ENCODE measurements around the gene TMEM120B. TPM values are rescaled to one million over a fixed set of nuclear protein-coding genes. Genes with fewer than 3 reads are reported as not detected.

TMEM120B gene
- total and polyA plus RNA-seq, 2 of the 13 experiments (the other 11 are each of a cell fraction or from before 2014, with no cell fraction given) = 7.1 to 12.9 TPM

GRCh38 chr12:121723200-121723599 lies 10.6 kb downstream of the TMEM120B start:
- POLR2A ChIA-PET = no interaction called here
- Histone ChIP-seq H3K9me3 (ENCODE audit: low read length) (no peaks in the 10 kb centered on the region), H3K79me2 (ENCODE audit: insufficient read depth, low read length) (no peaks in the 10 kb centered on the region), H2AFZ (ENCODE audit: low read length) (no peak overlapping the region), H3K27ac (ENCODE audit: extremely low read length, insufficient read depth, low read length) (no peak overlapping the region), H3K4me2 (ENCODE audit: low read depth, low read length) (no peak overlapping the region), H4K20me1 (ENCODE audit: insufficient read depth, low read length) (no peaks in the 10 kb centered on the region), H3K27me3 (ENCODE audit: control insufficient read depth in 1 of 2, insufficient read depth in 2 of 2, low read length in 2 of 2) (no peaks in the 10 kb centered on the region), H3K9ac (ENCODE audit: insufficient read depth, low read depth, low read length) (no peak overlapping the region), H3K36me3 (replicated peaks in 1 of 2; ENCODE audit: control insufficient read depth in 1 of 2, insufficient read depth in 2 of 2, low read length in 2 of 2) (0 out of 5 replicates have a peak, but pooled peaks cover 0 to 3% of the 10 kb centered on the region in 2 experiments), H3K4me1 (ENCODE audit: insufficient read depth, low read length) (no peaks in the 10 kb centered on the region), H3K4me3 (replicated peaks in 1 of 3; ENCODE audit: insufficient read depth in 1 of 3, low read depth in 2 of 3, low read length in 3 of 3) (no peak overlapping the region)
- no peak for FAIRE-seq
- no peak for DNase-seq (ENCODE audit: low spot score)
- TF ChIP-seq ZNF121 (CRISPR knock-in tag; IDR thresholded peaks at IDR 0.05) (peak; percentile 92), NCOR1 (IDR thresholded peaks at IDR 0.05; ENCODE audit: borderline replicate concordance, low read length) (no peak), ZBTB33 (CRISPR knock-in tag; IDR thresholded peaks at IDR 0.05) (peak; percentile 20; the same call in 1 of the 2 replicates)
- no TSS peak for BruUV-seq (replicated peaks)
- CTCF ChIA-PET (ENCODE audit: low intra/inter-chr PET ratio, low total read pairs) = no interaction called here
- no peak for ATAC-seq
- intact Hi-C loops (cut with micrococcal nuclease; ENCODE audit: unreplicated experiment) = no loop called here
- WGBS (ENCODE audit: low lambda C conversion rate) = 93% methylated on average over 4 of the region's 4 CpGs
- in situ Hi-C loops (cut with HindIII; ENCODE audit: extremely low pct_ligation_motif_present, low pct_unique_long_range_greater_than_20kb) = no loop called here

- DNase-seq (ENCODE audit: low spot score) (no peak), ATAC-seq (no peak), FAIRE-seq (no peak)
- TF ChIP-seq TRIM22 (IDR thresholded peaks at IDR 0.05) (no peak), GMEB2 (CRISPR knock-in tag; IDR thresholded peaks at IDR 0.05; ENCODE audit: low read depth) (no peak), SMARCE1 (IDR thresholded peaks at IDR 0.05; ENCODE audit: borderline replicate concordance) (no peak), SMAD1 (CRISPR knock-in tag; IDR thresholded peaks at IDR 0.05; ENCODE audit: borderline replicate concordance, low read depth) (no peak)
- CTCF ChIA-PET (ENCODE audit: low intra/inter-chr PET ratio, low total read pairs) = no interaction called here
- POLR2A ChIA-PET = no interaction called here
- no peak overlapping the region for H3K9ac ChIP-seq (ENCODE audit: insufficient read depth, low read depth, low read length)
- no peaks in the 10 kb centered on the region for H3K27me3 ChIP-seq (ENCODE audit: control insufficient read depth in 1 of 2, insufficient read depth in 2 of 2, low read length in 2 of 2)
- H2AFZ ChIP-seq (ENCODE audit: low read length) = no peak overlapping the region
- H4K20me1 ChIP-seq (ENCODE audit: insufficient read depth, low read length) = no peaks in the 10 kb centered on the region
- BruUV-seq (replicated peaks) = no TSS peak
- H3K4me3 ChIP-seq (replicated peaks in 1 of 3; ENCODE audit: insufficient read depth in 1 of 3, low read depth in 2 of 3, low read length in 3 of 3) = no peak overlapping the region
- no peaks in the 10 kb centered on the region for H3K79me2 ChIP-seq (ENCODE audit: insufficient read depth, low read length)
- no peak overlapping the region for H3K27ac ChIP-seq (ENCODE audit: extremely low read length, insufficient read depth, low read length)
- 77% methylated on average over 2 of the region's 2 CpGs for WGBS (ENCODE audit: low lambda C conversion rate)
- in situ Hi-C loops (cut with HindIII; ENCODE audit: extremely low pct_ligation_motif_present, low pct_unique_long_range_greater_than_20kb) (no loop called here), intact Hi-C loops (cut with micrococcal nuclease; ENCODE audit: unreplicated experiment) (no loop called here)
- H3K4me2 ChIP-seq (ENCODE audit: low read depth, low read length) = no peak overlapping the region
- H3K4me1 ChIP-seq (ENCODE audit: insufficient read depth, low read length) = no peaks in the 10 kb centered on the region
- no peaks in the 10 kb centered on the region for H3K9me3 ChIP-seq (ENCODE audit: low read length)
- 0 out of 5 replicates have a peak, but pooled peaks cover 0 to 3% of the 10 kb centered on the region in 2 experiments for H3K36me3 ChIP-seq (replicated peaks in 1 of 2; ENCODE audit: control insufficient read depth in 1 of 2, insufficient read depth in 2 of 2, low read length in 2 of 2)
These were observed 12.4 kb downstream of the TMEM120B start for GRCh38 chr12:121724925-121725324.
